NCI-H1092 treated with DMSO at 0.1 percent for 48 hours (cell line): ENCODE results near the gene FES.
A peak's percentile ranks its signal among the peaks of the same experiment; 100 is the strongest.
"Not testable (repeated sequence)": the region's sequence is repeated elsewhere in the genome, so short reads cannot be mapped to it uniquely, and the experiment has no call there.

ENCODE experiments used
- DNase-seq: peaks from one replicate; lab custom pipeline; 2025; lab: John Stamatoyannopoulos, UW

Gene FES

DNA sequence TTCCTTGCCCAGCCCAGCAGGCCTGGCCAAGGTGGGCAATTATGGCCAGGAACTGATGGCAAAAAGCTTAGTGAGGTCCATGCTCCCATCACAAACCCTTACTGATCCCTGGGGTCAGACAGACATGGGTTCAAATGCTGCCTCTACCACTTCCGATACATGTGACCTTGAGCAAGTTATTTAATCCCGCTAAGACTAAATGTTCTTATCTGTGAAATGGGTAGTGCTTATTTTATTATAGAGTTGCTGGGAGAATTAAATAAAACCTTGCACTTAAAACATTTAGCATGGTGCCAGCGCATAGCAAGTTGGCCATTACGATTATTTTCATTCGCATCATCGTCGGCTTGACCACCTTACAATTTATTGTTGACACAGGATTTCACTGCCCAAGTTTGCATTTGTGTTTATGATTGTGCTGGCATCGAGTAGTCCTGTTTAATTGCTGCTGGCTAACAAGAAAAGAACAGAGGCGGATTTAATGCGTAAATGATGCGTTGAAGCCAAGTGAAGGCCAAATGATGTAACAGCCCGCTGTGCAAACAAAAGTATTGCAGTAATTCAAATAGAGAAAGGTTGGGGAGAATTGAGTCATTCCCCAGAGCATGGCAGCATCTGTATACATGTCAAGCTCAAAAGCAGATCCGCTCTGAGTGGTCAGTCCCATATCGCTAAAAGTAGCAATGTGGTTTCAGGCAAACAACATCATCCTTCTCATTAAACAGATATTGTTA, 23.2 kb upstream of the FES start:
- peak; percentile 76 for DNase-seq

DNA sequence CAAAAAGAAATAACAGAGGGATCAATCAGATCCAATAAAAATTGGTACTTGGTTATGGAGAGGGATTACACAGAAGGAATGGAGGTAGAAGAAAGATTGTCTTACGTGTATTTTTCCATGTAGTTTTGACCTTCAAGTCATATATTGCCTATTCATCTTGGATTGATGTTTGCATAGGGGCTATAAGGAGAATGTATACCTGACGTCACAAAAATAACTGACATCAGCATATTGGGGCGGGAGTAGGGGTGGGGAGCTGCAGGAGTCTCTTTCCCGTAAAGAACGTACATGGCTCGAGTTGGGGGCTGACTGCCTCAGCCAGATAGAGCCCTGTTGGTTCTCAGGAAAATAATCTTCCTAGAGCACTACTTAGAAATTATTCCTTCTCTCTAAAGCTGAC, 21.8 kb upstream of the FES start:
- no peak for DNase-seq

DNA sequence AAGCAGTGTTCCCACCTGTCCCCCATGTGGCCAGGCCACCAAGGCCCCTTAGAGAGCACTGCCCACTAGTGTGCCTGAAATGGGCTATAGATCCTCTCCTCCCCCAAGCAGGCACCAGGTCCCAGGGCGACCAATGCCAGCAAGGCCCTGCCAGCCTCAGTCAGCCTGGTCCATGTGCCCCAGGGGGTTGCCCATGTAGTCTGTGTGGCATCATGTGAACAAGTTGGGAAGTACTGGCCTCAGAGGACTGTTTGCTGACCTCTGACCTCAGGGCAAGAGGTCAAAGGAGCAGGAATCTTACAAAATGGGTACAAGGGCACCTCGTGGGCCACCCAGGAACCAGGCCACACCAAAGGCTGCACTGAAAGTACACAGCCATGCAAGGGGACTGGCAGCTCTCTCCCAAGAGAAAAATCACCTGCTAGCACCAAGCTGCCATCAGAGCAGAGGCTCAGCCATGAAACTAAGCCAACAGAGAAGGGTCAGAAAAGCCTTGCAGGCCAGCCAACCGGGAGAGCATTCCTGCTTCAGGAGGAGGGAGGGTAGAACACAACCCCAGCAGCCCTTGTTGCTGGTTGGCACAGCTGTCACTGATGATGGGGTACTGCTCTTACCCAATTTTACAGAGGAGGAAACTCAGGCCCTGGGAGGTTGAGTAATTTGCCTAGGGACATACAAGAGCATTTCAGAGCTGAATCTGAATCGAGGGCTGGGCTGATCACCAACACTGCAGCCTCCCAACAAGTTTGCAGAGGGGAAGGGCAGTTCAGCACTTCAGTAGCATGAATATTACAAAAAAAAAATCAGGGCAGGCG, 21.1 kb upstream of the FES start:
- DNase-seq, result no peak

DNA sequence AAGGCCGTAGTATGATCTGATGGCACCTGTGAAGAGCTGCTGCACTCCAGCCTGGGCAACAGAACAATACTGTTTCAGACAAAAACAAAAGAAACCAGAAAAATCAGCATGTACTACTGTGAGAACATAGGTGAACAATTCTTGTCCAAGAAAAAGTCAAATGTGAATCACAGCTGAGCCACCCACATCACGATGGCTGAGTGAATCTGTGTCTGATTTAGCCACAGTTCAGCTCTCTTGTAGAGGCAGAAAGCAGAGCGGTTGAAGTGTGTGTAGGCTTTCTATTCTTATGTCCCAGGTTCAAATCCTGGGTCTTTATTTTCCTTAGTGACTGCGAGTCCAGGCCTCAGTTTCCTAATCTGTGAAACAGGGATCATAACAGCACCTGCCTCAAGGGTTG, 20.3 kb upstream of the FES start:
- DNase-seq, result no peak

DNA sequence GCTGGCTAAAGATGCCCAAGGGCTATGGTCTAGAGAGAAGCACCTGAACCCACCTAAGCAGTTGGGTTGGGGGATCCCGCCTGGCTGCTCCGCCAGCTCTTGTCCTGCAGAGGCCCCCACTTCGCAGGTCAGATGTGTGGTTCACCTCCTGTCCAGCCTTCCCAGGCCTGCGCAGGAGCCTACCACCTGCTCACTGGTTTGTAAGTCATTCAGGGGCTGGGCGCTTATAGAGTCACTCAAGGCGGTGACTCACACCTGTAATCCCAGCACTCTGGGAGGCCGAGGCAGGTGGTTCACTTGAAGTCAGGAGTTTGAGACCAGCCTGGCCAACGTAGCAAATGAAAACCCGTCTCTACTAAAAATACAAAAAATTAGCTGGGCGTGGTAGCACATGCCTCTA, 19.8 kb upstream of the FES start:
- DNase-seq, result no peak

DNA sequence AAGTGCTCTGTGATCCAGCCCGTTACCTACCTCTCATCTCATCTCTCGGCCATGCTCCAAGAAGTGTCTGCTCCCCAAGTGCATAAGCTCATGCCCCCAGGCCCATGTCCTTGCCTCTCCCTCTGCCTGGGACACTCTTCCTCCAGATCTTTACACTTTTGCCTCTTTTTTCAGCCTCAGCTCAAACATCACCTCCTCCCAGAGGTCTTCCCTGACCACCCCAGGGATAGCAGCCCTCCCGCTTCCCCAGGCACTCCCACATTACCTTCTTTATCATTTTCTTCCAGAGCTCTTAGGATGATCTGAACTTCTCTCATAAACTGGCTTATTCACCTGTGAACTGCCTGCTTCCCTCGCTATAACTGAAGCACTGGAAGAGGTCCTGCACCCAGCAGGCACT, 18.6 kb upstream of the FES start:
- DNase-seq, result no peak

DNA sequence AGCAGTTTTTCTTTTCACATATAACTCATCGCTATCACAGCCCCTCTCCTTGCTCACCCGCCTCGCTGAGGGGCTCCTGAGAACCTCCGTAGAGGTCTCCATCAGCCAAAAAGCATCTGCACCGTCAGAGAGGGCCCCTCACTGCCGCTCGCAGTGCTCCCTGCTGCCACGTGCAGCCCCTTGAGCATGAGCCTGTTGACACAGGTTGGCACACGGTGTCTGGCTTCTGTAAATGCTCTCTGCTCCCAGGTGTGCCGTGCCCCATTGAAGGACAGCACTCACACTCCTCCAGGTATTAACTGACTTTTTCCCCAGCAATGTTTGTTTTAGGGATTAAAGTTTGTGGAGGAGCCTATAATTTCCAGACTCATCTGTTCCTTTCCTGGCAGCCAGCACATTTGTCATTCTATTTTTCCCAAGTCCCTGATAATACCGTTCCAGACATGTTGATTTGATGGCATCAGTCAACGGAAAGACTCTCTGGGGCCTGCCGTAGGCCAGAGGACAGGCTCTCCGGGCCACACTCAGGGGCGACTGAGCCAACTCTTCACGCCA, 18.1 kb upstream of the FES start:
- DNase-seq, result no peak

DNA sequence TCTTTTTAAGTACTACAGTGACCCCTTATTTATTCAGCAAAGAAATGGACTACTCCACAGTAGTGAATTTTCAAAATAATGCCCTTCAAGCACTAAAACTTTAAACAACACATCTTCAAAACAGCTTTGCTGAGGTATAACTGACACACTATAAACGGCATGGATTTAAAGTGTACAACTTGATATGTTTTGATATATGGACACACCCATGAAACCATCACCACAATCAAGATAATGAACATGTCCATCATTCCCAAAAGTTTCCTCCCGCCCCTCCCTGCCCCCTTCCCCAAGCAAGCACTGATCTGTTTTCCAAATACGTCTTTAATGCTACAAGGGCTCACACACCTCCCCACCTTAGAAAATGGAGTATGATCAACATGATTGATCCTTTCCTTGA, 17.5 kb upstream of the FES start:
- DNase-seq, result no peak

DNA sequence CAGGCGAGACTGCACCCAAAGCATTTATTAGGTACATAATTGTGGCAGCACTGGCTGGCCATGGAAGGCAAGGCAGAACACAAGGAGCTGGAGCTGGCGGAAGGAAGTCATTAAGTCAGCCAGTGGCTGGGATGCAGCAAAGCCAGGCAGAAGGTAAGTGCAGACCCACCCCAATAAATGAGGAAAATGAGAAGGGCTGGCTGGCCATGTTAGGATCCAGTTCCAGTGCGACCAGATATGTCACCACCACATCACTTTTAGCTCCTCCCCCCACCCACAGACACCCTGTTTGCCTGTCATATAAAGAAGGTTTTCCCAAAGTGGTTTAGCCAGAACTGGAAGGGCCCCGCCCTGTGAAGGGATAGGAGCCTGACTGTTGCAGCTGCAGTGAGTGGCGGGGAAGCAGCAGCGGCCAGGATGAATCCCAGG, 16.0 kb upstream of the FES start, which contains the start of gene FURIN:
FURIN (plus strand) TSS at position 328 of the 429 bp plus-strand sequence. CDS start 7,153 bp downstream, outside the sequence.
- DNase-seq, result no peak

DNA sequence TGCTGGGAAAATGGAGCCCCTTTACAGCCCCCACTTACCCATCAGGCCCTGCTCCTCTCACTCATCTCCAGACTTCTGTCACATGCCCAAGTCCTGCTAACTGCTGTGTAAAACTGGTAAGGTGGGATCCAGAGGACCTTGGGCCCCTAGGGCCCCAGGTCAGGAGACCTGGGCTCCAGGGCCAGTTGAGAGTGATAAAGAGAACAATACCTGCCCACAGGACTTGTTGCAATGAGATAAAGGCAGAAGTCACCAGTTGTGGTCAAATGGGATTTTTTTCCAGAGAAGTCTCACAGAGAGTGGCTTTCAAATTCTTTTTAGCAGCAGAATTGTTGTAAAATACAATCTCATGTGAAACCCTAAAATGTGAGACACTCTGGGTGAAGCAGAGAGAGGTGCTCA, 15.2 kb upstream of the FES start:
- no peak for DNase-seq

DNA sequence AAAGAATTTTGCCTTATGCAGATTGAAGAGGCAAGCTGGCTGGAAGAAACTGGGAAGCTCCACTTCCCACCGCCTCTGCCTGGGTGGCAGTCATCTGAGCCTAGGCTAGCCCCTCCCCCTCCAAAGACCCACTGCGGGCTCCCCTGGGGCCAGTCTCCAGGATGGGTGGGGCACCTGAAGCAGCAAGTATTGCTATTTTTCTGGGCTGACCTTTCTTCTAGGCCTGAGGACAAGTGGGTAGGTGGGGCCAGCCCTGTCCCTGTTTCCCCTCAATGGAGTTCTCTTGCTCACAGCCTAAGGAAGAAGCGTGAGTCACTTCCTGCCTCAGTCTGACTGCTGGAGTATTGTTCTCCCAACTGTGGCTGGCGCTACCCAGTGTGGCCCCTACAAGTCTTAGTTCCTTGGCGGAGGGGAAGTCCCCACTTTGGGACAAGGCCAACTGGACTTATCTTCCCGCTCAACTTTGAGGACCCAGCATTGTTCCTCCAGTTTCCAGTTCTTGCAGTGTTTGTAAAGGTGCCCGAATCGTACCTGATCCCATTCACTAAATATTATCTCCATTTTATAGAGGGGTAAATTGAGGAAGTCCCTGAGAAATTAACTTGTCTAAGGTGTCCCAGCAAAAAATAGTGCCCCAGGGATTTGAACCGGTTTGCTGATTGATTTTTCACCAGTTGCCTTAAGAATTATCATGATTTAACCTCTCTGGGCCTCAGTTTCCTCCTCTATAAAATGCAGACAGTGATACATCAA, 14.5 kb upstream of the FES start:
- no peak for DNase-seq

DNA sequence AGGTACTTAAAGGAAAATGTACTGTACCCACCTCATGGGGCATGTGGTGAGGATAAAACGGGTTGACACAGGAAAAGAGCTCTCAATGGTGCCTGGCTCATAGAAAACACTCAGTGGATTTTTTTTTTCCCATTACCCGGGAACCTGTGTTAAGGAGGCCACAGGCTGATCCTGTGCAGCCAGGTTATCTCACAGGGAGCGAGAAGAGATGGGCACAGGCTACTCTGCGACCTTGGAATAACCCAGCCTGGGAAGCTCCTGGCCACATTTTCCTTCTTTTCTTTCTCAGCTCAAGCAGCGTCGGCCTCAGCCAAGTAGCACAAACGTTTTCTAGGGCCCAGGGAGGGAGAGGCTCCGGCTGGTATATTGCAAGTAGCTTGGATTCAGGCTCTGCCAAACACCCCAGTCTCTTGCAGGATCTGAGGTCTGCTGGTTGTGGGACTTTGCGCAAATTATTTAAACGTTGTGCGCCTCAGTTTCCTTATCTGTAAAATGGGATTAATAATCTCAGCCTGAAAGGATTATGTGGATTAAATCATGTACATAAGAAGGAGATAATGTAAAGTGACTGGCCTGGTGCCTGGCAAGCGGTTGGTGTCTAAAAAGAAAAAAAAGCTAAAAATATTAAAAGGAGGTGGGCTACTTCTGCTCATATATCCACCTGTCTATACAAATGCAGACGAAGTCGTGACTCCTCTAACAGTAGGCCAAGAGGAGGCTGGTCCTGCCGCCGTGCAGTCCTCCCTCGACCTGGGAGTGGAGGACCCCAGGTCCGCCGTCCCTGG, 13.8 kb upstream of the FES start:
- DNase-seq, result no peak

DNA sequence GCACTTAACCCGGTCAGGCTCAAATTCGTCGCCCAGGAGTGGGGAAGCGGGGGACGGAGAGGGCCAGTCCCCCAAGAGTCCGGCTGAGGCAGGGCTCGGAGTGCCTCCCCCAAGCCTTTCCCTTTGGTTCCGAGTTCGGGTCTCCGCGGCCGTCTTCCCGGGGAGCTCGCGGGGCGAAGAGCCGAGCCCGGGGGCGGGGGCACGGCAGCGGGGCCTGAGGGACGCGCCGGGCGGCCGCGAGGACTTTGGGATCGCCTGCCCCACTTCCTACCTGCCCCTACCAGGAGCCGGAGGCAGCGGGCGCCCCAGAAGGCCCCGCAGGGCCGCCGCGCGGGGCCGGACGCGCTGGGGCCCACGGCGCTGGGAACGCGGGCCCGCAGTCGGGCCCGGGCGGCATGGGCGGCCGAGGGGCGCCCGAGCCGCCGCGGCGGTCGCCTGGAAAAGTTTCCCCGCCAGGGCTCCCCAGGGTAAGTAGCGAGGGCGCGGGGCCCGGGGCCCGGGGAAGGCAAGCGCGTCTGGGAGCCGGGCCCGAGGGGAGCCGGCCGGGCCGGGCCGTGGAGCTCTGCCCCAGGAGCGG, 13.1 kb upstream of the FES start:
- DNase-seq, result peak; percentile 6

DNA sequence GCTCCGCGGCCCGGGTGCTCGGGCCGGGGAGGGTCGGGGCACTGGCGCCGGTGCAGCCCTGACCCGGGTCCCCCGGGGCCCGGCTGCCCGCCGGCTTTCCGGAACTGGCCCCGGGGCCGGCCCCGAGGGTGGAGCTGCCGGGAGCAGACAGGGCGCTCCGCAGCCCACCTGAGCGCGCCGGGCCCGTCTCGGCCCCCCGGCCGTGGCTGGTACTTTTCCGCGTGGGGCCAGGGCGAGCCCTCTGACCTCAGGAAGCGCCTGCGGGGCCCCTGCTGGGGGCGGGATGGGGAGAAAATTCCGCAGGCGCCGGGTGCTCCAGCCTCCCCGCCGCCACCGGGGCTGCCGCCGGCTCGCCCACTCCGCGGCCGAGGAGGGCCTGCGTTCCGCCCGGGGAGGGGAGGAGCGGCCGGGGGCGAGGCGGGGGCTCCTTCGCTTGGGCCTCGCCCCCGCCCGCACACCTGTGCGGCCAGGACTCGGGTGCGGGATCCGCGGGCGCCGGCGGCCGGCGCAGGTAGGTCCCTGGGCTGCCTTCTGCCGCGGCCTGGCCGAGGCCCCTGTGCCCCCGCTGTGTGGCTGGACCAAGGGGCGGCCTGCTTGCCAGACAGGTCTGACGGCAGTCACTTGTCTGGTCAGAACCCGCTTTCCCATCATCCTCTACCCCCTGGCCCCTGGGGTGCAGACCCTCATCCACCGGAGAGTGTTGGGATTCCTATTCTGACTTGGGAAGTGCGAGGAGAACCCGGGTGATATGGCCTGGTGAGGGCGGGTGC, 12.4 kb upstream of the FES start:
- no peak for DNase-seq

DNA sequence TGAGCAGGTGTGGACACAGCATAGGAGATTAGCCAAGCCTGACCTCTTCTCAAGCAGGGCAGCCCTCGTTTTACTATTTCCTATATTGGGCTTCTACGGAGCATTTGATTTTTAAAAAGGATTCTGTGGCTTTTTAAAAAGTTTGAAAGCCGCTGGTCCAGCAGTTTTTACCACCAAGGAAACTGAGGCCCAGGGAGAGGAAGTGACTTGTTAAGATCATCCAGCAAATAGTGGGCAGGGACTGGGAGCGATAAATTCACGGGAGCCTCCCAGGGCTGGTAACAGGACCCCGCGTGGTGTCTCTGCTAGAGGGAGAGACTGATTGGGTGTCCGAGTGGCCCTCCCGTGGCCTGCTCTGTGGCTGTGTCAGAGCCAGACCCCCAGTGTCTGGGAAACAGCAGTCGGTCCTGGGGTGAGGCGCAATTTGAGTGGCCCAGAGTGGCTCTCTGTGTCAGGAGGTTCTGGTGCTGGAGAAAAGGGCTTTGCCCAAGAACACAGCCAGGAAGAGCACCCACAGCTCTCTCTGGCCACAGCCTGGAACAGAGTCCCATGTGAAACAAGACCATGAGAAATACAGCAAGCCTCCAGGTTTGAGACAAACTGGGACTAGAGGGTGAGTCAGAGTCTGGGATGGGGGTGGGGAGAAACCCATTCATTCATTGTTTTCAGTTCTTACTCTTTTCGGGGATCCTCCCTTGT, 11.7 kb upstream of the FES start:
- DNase-seq, result no peak

DNA sequence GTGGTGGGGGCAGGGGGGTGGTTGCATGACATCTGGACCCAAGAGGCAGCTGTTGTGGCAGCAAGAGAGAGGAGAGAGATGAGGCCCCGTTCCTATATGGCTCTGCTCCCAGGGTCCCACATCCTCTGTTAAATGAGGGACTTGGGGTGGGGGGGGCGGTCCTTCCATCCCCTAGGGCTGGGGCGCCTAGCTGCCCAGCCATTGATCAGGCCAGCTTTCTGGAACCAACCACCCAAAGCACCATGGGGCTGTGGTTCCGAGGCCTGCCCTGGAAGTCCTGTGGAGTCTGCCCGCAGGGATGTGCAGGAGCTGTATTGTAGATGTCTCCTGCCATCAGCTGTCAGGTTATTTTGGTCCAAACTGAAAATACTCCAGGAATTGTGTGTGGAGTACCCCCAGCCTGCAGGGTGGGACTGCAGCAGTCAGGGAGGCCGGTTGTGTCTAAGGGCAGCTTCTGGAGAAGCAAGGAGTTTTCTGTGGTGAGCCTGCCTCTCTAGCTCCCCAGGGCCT, 10.8 kb upstream of the FES start:
- DNase-seq, result no peak

DNA sequence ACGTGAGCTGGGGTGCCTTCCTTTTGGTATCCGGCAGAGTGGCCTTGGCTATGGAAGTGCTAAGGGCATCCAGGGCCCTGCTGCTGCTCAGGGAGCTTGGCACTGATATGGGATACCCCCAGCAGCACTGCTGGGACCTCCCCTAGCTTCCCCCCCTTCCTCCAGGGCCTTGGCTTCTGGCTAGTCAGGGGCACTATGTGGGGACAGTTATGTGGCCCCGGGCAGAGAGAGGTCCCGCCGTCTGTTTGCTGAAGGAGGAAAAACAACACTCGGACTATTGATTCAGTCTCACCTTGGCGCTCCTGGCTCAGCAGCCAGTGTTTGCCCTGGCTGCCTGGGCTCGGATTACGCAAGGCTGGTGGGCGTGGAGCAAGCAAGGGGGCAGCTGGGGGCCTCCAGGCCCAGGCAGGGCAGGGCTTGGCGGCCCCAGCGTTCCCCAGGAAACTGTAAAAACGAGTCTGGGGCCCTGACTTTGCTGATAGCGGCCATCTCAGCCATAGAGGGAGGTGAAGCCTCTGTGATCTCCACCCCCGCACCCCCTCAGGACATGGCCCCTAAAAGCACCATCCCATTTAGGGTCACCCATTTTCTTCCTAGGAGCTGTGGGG, 10.2 kb upstream of the FES start:
- peak; percentile 67 for DNase-seq

DNA sequence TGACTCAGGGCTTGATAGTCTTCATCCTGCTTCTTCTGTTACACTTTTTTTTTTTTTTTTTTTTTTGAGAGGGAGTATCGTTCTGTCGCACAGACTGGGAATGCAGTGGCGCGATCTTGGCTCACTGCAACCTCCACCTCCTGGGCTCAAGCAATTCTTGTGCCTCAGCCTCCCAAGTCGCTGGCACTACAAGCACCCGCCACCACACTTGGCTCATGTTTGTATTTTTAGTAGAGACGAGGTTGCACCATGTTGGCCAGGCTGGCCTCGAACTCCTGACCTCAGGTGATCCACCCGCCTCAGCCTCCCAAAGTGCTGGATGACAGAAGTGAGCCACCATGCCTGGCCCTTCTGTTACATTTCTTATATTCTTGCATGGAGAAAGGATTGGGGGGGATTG, 9.3 kb upstream of the FES start:
- not testable (repeated sequence) for DNase-seq

DNA sequence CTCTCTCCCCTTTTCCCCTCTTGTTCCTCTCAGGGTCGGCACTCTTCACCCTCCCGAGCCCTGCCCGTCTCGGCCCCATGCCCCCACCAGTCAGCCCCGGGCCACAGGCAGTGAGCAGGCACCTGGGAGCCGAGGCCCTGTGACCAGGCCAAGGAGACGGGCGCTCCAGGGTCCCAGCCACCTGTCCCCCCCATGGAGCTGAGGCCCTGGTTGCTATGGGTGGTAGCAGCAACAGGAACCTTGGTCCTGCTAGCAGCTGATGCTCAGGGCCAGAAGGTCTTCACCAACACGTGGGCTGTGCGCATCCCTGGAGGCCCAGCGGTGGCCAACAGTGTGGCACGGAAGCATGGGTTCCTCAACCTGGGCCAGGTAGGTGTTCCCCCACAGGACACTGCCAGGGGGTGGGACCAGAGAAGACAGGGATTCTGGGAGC, 8.7 kb upstream of the FES start:
- DNase-seq, result no peak
